Hepatocyte (in vitro differentiated cells): ENCODE results near the gene PDE8B. TPM values are rescaled to one million over a fixed set of nuclear protein-coding genes. Genes with fewer than 3 reads are reported as not detected.

Source experiments
- DNase-seq: peaks from one replicate; pipeline ENCODE4 v3.0.0-alpha.2; 2016; ENCODE audit warnings: low spot score
- H2AFZ ChIP-seq: fragments of 200-600 bp; sonication (generic); 2 replicates; pipeline ENCODE4 v1.6.0; 2016; ENCODE audit warnings: antibody characterized with exemption, mild to moderate bottlenecking
- H3K27ac ChIP-seq: fragments of 200-600 bp; sonication (generic); 2 replicates; pipeline ENCODE4 v1.5.1; 2016; ENCODE audit warnings: mild to moderate bottlenecking
- H3K27me3 ChIP-seq: fragments of 200-600 bp; sonication (generic); 2 replicates; pipeline ENCODE4 v1.6.1; 2016
- H3K36me3 ChIP-seq: fragments of 200-600 bp; sonication (generic); replicated peaks from 2 replicates; pipeline ENCODE4 v1.5.1; 2016; ENCODE audit warnings: low read depth; ENCODE audit not compliant: insufficient read depth
- H3K4me1 ChIP-seq: fragments of 200-600 bp; sonication (generic); 2 replicates; pipeline ENCODE4 v1.5.1; 2016; ENCODE audit warnings: mild to moderate bottlenecking, moderate library complexity; ENCODE audit not compliant: insufficient read depth
- H3K4me2 ChIP-seq: fragments of 200-600 bp; sonication (generic); 2 replicates; pipeline ENCODE4 v1.6.0; 2016
- H3K4me3 ChIP-seq: fragments of 200-600 bp; sonication (generic); 2 replicates; pipeline ENCODE4 v1.5.1; 2016; ENCODE audit warnings: mild to moderate bottlenecking
- H3K79me2 ChIP-seq: fragments of 200-600 bp; sonication (generic); 2 replicates; pipeline ENCODE4 v1.6.0; 2017; ENCODE audit warnings: mild to moderate bottlenecking
- H3K9me2 ChIP-seq: fragments of 200-600 bp; sonication (generic); replicated peaks from 2 replicates; pipeline ENCODE4 v1.6.0; 2017; ENCODE audit warnings: mild to moderate bottlenecking; ENCODE audit not compliant: insufficient read depth
- H3K9me3 ChIP-seq: fragments of 200-600 bp; sonication (generic); 2 replicates; pipeline ENCODE4 v1.5.1; 2016; ENCODE audit warnings: low read depth, mild to moderate bottlenecking
- H4K20me1 ChIP-seq: fragments of 200-600 bp; sonication (generic); 2 replicates; pipeline ENCODE4 v1.6.0; 2016; ENCODE audit warnings: mild to moderate bottlenecking; ENCODE audit not compliant: insufficient read depth, poor library complexity, severe bottlenecking
- CTCF ChIP-seq: fragments of 200-600 bp; sonication (generic); IDR thresholded peaks from 2 replicates; pipeline ENCODE4 v1.5.1; 2016; ENCODE audit warnings: antibody characterized with exemption, mild to moderate bottlenecking; ENCODE audit not compliant: poor library complexity
- EZH2 ChIP-seq: fragments of 200-600 bp; sonication (generic); IDR thresholded peaks from 2 replicates; pipeline ENCODE4 v1.6.1; 2016; ENCODE audit warnings: antibody characterized with exemption, mild to moderate bottlenecking, borderline replicate concordance
- EZH2phosphoT487 ChIP-seq: fragments of 200-600 bp; sonication (generic); IDR thresholded peaks from one replicate; pipeline ENCODE4 v1.6.1; 2018; ENCODE audit warnings: antibody characterized with exemption, mild to moderate bottlenecking, low read depth, moderate library complexity; ENCODE audit not compliant: unreplicated experiment, severe bottlenecking
- WGBS: methylation state at CpG from one replicate; pipeline ENCODE4 v1.1.6; 2016; ENCODE audit warnings: low lambda C conversion rate; ENCODE audit errors: missing lambda C conversion rate; 5-methylcytosine and 5-hydroxymethylcytosine counted together
- polyA plus RNA-seq: library from polyadenylated mRNA; unstranded; fragments of >200 nt; fragmentation: Nextera tagmentation; extraction: Ambion mirVana; gene quantifications from 2 replicates; pipeline ENCODE4 v1.2.1, GENCODE V29; 2016
- total RNA-seq: library from RNA; depleted of rRNA; stranded (reverse); fragments of >200 nt; gene quantifications from 2 replicates; pipeline ENCODE4 v1.2.3, GENCODE V29; 2014

PDE8B gene
- total and polyA plus RNA-seq, 2 experiments from 2014 or later: 8.3 to 9.2 TPM

- H3K79me2 ChIP-seq: no peaks in the 10 kb centered on the region
- no peak for DNase-seq
- H3K4me3 ChIP-seq: no peak overlapping the region
- no peaks in the 10 kb centered on the region for H3K36me3 ChIP-seq
- H2AFZ ChIP-seq: no peak overlapping the region
- WGBS: 84% methylated on average over 6 of the region's 6 CpGs
- peaks cover 24% of the 10 kb centered on the region for H3K4me1 ChIP-seq
- no peak for TF ChIP-seq EZH2
- TF ChIP-seq EZH2phosphoT487: no peak
- TF ChIP-seq CTCF: no peak
- no peaks in the 10 kb centered on the region for H4K20me1 ChIP-seq
- H3K9me2 ChIP-seq: no peaks in the 10 kb centered on the region
- no peaks in the 10 kb centered on the region for H3K27me3 ChIP-seq
- no peaks in the 10 kb centered on the region for H3K9me3 ChIP-seq
- H3K27ac ChIP-seq: no peak overlapping the region
- no peak overlapping the region for H3K4me2 ChIP-seq
Measured at GRCh38 chr5:77170196-77170890, 40.1 kb upstream of the PDE8B start.

GRCh38 chr5:77171141-77171910 is 39.2 kb upstream of the PDE8B start:
- H3K4me2 ChIP-seq: no peak overlapping the region
- no peak for DNase-seq
- H3K27me3 ChIP-seq: no peaks in the 10 kb centered on the region
- peaks cover 24% of the 10 kb centered on the region for H3K4me1 ChIP-seq
- WGBS: 97% methylated on average over 7 of the region's 7 CpGs
- H3K27ac ChIP-seq: no peak overlapping the region
- TF ChIP-seq CTCF: no peak
- TF ChIP-seq EZH2phosphoT487: no peak
- TF ChIP-seq EZH2: no peak
- H3K4me3 ChIP-seq: no peak overlapping the region
- H3K9me2 ChIP-seq: no peaks in the 10 kb centered on the region
- no peaks in the 10 kb centered on the region for H3K36me3 ChIP-seq
- H4K20me1 ChIP-seq: no peaks in the 10 kb centered on the region
- no peaks in the 10 kb centered on the region for H3K79me2 ChIP-seq
- no peaks in the 10 kb centered on the region for H3K9me3 ChIP-seq
- no peak overlapping the region for H2AFZ ChIP-seq

- no peaks in the 10 kb centered on the region for H3K36me3 ChIP-seq
- H3K27ac ChIP-seq: no peak overlapping the region
- no peaks in the 10 kb centered on the region for H4K20me1 ChIP-seq
- peaks cover 4% of the 10 kb centered on the region for H3K27me3 ChIP-seq
- no peak for DNase-seq
- TF ChIP-seq EZH2 (no peak), EZH2phosphoT487 (no peak), CTCF (no peak)
- no peak overlapping the region for H3K4me3 ChIP-seq
- H3K9me2 ChIP-seq: no peaks in the 10 kb centered on the region
- WGBS: 78% methylated on average over 1 of the region's 1 CpG
- no peaks in the 10 kb centered on the region for H3K9me3 ChIP-seq
- H3K4me1 ChIP-seq: peaks cover 20% of the 10 kb centered on the region
- no peaks in the 10 kb centered on the region for H3K79me2 ChIP-seq
- peak overlapping the region; percentile 36 for H3K4me2 ChIP-seq
- H2AFZ ChIP-seq: no peak overlapping the region
Measured at GRCh38 chr5:77172713-77173328, 37.7 kb upstream of the PDE8B start.
